OCI-M2 (cell line): ENCODE results near the gene CCL25.

Experiments
- DNase-seq: peaks from one replicate; lab custom pipeline; 2025; ENCODE audit not compliant: unreplicated experiment; lab: John Stamatoyannopoulos, UW

The CCL25 gene

GRCh38 chr19:8109890-8110662 lies 57.5 kb downstream of the CCL25 start:
- no peak for DNase-seq

GRCh38 chr19:8110931-8111330 lies 58.4 kb downstream of the CCL25 start:
- DNase-seq: no peak

- no peak for DNase-seq
These were observed 58.8 kb downstream of the CCL25 start for GRCh38 chr19:8111376-8111775.
